Fibroblast of mammary gland (primary cell): Measurements from ENCODE around the gene SPSB4.

Experiments used
- DNase-seq: peaks from one replicate; pipeline ENCODE4 v3.0.0-alpha.2; 2010; ENCODE audit warnings: low read depth
- H3K4me3 ChIP-seq: 2 replicates; pipeline ENCODE4 v1.5.1; 2011; ENCODE audit warnings: low read depth, mild to moderate bottlenecking, low read length, moderate library complexity; ENCODE audit not compliant: control insufficient read depth
- TF ChIP-seq, protein P1 (sequence below): conservative IDR thresholded peaks from 2 replicates; pipeline ENCODE4 v1.5.1; 2011; ENCODE audit warnings: low read depth, low read length, inconsistent platforms; ENCODE audit not compliant: control insufficient read depth, insufficient read depth

Gene SPSB4

GRCh38 chr3:141060327-141060726 is 9.2 kb downstream of the SPSB4 start:
- no peak overlapping the region for H3K4me3 ChIP-seq
- TF ChIP-seq, protein P1, sequence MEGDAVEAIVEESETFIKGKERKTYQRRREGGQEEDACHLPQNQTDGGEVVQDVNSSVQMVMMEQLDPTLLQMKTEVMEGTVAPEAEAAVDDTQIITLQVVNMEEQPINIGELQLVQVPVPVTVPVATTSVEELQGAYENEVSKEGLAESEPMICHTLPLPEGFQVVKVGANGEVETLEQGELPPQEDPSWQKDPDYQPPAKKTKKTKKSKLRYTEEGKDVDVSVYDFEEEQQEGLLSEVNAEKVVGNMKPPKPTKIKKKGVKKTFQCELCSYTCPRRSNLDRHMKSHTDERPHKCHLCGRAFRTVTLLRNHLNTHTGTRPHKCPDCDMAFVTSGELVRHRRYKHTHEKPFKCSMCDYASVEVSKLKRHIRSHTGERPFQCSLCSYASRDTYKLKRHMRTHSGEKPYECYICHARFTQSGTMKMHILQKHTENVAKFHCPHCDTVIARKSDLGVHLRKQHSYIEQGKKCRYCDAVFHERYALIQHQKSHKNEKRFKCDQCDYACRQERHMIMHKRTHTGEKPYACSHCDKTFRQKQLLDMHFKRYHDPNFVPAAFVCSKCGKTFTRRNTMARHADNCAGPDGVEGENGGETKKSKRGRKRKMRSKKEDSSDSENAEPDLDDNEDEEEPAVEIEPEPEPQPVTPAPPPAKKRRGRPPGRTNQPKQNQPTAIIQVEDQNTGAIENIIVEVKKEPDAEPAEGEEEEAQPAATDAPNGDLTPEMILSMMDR, result no peak
- no peak for DNase-seq

DNA sequence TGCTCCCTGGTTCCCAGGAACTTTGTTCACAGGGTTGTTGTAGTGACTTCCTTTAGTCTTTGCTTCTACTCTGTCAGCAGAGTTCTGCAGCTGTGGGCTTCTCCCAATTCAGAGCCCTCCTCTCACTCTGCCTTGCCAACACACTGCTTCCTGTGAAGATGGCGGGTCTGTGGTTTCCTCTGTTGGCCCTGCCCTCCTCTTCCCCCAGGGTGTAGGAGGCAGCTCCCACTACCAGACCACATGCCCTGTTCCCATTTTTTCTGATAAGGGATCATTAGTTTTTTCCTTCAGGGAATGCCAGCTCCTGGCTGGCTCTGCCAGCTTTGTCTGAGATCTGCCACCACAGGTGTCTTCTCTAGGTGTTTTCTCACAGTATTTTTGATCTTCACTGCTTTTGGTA is 12.7 kb downstream of the SPSB4 start:
- no peak overlapping the region for H3K4me3 ChIP-seq
- no peak for DNase-seq
- TF ChIP-seq, protein P1, result no peak

- no peak overlapping the region for H3K4me3 ChIP-seq
- TF ChIP-seq, protein P1, result no peak
- no peak for DNase-seq
These were observed 13.2 kb downstream of the SPSB4 start for GRCh38 chr3:141064255-141064926.

DNA sequence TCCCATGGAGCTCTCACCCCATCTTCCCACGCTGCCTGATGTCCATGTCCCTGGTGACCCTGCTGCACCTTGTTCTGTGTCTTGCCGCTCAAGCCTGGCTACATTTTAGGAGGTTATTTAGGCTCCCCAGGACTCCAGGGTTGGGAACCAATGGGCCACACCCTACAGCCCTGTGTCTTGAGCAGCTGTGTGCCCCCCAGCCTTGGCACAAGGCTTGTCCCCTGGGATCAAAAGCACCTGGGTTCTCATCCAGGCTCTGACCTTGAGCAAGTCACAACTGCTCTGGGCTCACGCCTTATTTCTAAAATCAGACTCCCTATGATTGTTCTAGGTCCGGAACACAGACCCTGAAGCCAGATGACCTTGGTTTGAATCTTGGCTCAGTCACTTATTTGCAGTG is 14.1 kb downstream of the SPSB4 start:
- no peak overlapping the region for H3K4me3 ChIP-seq
- DNase-seq, result no peak
- TF ChIP-seq, protein P1, result no peak

DNA sequence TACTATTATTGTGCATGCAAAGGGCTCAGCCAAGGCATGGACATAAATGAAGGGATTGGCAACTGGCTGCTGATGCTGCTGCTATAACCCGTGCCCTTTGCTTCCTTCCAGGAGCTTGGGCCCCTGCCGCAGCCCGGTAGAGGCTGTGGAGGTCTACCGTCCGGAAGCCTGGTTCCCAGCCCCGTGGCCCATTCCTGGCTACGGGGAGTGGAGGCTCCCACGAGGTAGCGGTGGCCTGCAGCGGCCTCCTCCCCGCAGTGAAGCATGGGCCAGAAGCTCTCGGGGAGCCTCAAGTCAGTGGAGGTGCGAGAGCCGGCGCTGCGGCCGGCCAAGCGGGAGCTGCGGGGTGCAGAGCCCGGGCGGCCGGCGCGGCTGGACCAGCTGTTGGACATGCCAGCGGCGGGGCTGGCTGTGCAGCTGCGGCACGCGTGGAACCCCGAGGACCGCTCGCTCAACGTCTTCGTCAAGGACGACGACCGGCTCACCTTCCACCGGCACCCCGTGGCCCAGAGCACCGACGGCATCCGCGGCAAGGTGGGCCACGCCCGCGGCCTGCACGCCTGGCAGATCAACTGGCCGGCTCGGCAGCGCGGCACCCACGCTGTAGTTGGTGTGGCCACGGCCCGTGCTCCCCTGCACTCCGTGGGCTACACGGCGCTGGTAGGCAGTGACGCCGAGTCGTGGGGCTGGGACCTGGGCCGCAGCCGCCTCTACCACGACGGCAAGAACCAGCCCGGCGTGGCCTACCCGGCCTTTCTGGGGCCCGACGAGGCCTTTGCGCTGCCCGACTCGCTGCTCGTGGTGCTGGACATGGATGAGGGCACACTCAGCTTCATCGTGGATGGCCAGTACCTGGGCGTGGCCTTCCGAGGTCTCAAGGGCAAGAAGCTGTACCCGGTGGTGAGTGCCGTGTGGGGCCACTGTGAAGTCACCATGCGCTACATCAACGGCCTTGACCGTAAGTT is 15.0 kb downstream of the SPSB4 start:
- H3K4me3 ChIP-seq, result no peak overlapping the region
- TF ChIP-seq, protein P1, result no peak
- DNase-seq, result no peak

- TF ChIP-seq, protein P1, result no peak
- no peak for DNase-seq
- no peak overlapping the region for H3K4me3 ChIP-seq
These were observed 16.2 kb downstream of the SPSB4 start for GRCh38 chr3:141067206-141067974.
